ENCODE results near the gene TMEM234.

The TMEM234 gene

GRCh38 chr1:32195531-32195930 lies 26.6 kb downstream of the TMEM234 start:
- no peak overlapping the region for H3K4me3 ChIP-seq (replicated peaks in 1 of 2; ENCODE audit: low read depth in 2 of 2, low read length in 2 of 2)
- TF ChIP-seq, protein P1, sequence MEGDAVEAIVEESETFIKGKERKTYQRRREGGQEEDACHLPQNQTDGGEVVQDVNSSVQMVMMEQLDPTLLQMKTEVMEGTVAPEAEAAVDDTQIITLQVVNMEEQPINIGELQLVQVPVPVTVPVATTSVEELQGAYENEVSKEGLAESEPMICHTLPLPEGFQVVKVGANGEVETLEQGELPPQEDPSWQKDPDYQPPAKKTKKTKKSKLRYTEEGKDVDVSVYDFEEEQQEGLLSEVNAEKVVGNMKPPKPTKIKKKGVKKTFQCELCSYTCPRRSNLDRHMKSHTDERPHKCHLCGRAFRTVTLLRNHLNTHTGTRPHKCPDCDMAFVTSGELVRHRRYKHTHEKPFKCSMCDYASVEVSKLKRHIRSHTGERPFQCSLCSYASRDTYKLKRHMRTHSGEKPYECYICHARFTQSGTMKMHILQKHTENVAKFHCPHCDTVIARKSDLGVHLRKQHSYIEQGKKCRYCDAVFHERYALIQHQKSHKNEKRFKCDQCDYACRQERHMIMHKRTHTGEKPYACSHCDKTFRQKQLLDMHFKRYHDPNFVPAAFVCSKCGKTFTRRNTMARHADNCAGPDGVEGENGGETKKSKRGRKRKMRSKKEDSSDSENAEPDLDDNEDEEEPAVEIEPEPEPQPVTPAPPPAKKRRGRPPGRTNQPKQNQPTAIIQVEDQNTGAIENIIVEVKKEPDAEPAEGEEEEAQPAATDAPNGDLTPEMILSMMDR (IDR thresholded peaks at IDR 0.05; ENCODE audit: low read depth, low read length) = no peak
- DNase-seq (ENCODE audit: low read depth in 2 of 2) = no peak

GRCh38 chr1:32194984-32195383 lies 27.2 kb downstream of the TMEM234 start:
- no peak overlapping the region for H3K4me3 ChIP-seq (replicated peaks in 1 of 2; ENCODE audit: low read depth in 2 of 2, low read length in 2 of 2)
- TF ChIP-seq, protein P1 (IDR thresholded peaks at IDR 0.05; ENCODE audit: low read depth, low read length) = no peak
- no peak for DNase-seq (ENCODE audit: low read depth in 2 of 2)

GRCh38 chr1:32192220-32192948 lies 29.8 kb downstream of the TMEM234 start:
- H3K4me3 ChIP-seq (replicated peaks in 1 of 2; ENCODE audit: low read depth in 2 of 2, low read length in 2 of 2) = no peak overlapping the region
- DNase-seq (ENCODE audit: low read depth in 2 of 2) = no peak
- TF ChIP-seq, protein P1 (IDR thresholded peaks at IDR 0.05; ENCODE audit: low read depth, low read length) = no peak

GRCh38 chr1:32187850-32188249 lies 34.3 kb downstream of the TMEM234 start:
- no peak for DNase-seq (ENCODE audit: low read depth in 2 of 2)
- TF ChIP-seq, protein P1 (IDR thresholded peaks at IDR 0.05; ENCODE audit: low read depth, low read length) = no peak
- no peak overlapping the region for H3K4me3 ChIP-seq (replicated peaks in 1 of 2; ENCODE audit: low read depth in 2 of 2, low read length in 2 of 2)

- no peak overlapping the region for H3K4me3 ChIP-seq (replicated peaks in 1 of 2; ENCODE audit: low read depth in 2 of 2, low read length in 2 of 2)
- DNase-seq (ENCODE audit: low read depth in 2 of 2) = no peak
Measured at GRCh38 chr1:32186491-32186890, 35.7 kb downstream of the TMEM234 start.

DNA sequence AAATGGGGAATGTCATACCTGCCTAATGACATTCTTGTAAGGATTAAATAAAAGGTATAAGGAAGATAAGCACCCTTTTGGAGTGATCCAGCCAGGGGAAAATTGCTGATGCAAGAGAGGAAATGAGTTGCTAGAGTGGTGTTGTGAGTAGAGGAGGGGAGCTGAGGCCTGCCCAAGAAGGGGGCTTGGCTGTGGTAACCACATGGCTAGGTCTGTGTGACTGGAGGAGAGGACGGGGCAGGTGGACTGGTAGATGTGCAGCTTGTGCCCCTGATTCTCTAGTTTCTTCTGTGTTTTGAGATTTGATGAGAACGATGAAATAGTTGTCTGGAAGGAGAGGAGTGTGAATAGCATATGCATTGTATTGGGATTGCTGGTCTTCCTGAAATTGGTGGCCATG lies 36.1 kb downstream of the TMEM234 start:
- TF ChIP-seq, protein P1 (IDR thresholded peaks at IDR 0.05; ENCODE audit: low read depth, low read length) = no peak
- no peak for DNase-seq (ENCODE audit: low read depth in 2 of 2)
- H3K4me3 ChIP-seq (replicated peaks in 1 of 2; ENCODE audit: low read depth in 2 of 2, low read length in 2 of 2) = no peak overlapping the region

More at GRCh38 chr1:32186491-32186890, 35.7 kb downstream of the TMEM234 start:
- TF ChIP-seq, protein P1 (IDR thresholded peaks at IDR 0.05; ENCODE audit: low read depth, low read length) = no peak

DNA sequence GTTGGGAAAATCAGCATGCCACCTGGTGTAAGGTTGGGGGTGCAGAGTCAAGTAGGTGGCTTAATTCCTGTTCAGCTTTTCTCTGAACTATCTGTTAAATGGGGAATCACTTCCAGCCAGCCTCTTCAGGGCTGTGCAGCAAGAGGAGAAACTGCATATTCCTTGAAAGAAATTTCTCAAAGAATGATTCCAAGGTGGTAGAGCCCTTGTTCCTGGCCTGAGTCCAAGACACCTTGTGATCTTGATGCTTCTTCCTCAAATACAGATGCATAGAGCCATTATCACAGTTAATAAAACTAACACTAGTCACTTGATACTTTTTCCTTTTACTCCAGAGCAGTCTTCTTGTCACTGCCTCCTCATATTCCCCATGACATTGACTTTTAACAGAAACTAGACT lies 37.5 kb downstream of the TMEM234 start:
- DNase-seq (ENCODE audit: low read depth in 2 of 2) = no peak
- TF ChIP-seq, protein P1 (IDR thresholded peaks at IDR 0.05; ENCODE audit: low read depth, low read length) = no peak
- H3K4me3 ChIP-seq (replicated peaks in 1 of 2; ENCODE audit: low read depth in 2 of 2, low read length in 2 of 2) = no peak overlapping the region

Data from cardiac fibroblast (primary cell).